ENCODE results near the gene CCSAP. TPM values are rescaled to one million over a fixed set of nuclear protein-coding genes. Genes with fewer than 3 reads are reported as not detected.
A peak's percentile ranks its signal among the peaks of the same experiment; 100 is the strongest.

CCSAP gene
- total and polyA plus RNA-seq, 2 of the 13 experiments (the other 11 are each of a cell fraction or from before 2014, with no cell fraction given): 3.7 to 9.0 TPM

GRCh38 chr1:229273507-229274232, 69.2 kb downstream of the CCSAP start (continued):
- peak; percentile 89 for TF ChIP-seq ARID5B (CRISPR knock-in tag; IDR thresholded peaks at IDR 0.05)
- peak; percentile 25; the same call in 1 of the 2 replicates for TF ChIP-seq KDM5A (IDR thresholded peaks at IDR 0.05; ENCODE audit: borderline replicate concordance, low read length)
- TF ChIP-seq ZNF790 (CRISPR knock-in tag; IDR thresholded peaks at IDR 0.05; ENCODE audit: borderline replicate concordance): no peak
- TF ChIP-seq ZSCAN12 (CRISPR knock-in tag; IDR thresholded peaks at IDR 0.05): no peak
- TF ChIP-seq ARNT2 (CRISPR knock-in tag; IDR thresholded peaks at IDR 0.05; ENCODE audit: low read depth): 0 out of 2 replicates have a peak, but pooled peaks have one; percentile 37
- TF ChIP-seq ZFYVE20 (CRISPR knock-in tag; IDR thresholded peaks at IDR 0.05; ENCODE audit: borderline replicate concordance, low read depth): no peak
- peak; percentile 61; the same call in 1 of the 2 replicates for TF ChIP-seq ZNF12 (CRISPR knock-in tag; IDR thresholded peaks at IDR 0.05)
- no peak for TF ChIP-seq ZNF121 (CRISPR knock-in tag; IDR thresholded peaks at IDR 0.05)
- TF ChIP-seq ZNF205 (CRISPR knock-in tag; IDR thresholded peaks at IDR 0.05): peak; percentile 49; the same call in 1 of the 2 replicates
- no peak for TF ChIP-seq HNRNPLL (IDR thresholded peaks at IDR 0.05; ENCODE audit: low read depth, low read length, poor library complexity, severe bottlenecking)
- TF ChIP-seq HMG20B (CRISPR knock-in tag; conservative IDR thresholded peaks at IDR 0.05): peak; percentile 65; the same call in 1 of the 2 replicates
- peak; percentile 67; the same call in 1 of the 2 replicates for TF ChIP-seq ZNF749 (CRISPR knock-in tag; IDR thresholded peaks at IDR 0.05; ENCODE audit: borderline replicate concordance)
- TF ChIP-seq ZNF263 (CRISPR knock-in tag; IDR thresholded peaks at IDR 0.05): peak; percentile 63
- TF ChIP-seq AHR (CRISPR knock-in tag; IDR thresholded peaks at IDR 0.05): no peak; the same call in 1 of the 2 replicates
- TF ChIP-seq CHD2 (IDR thresholded peaks at IDR 0.05; ENCODE audit: low read depth, low read length): no peak
- peak; percentile 37 for TF ChIP-seq SKI (IDR thresholded peaks at IDR 0.05; ENCODE audit: partially characterized antibody)
- no peak for TF ChIP-seq ZNF337 (CRISPR knock-in tag; IDR thresholded peaks at IDR 0.05; ENCODE audit: borderline replicate concordance, low read depth)
- TF ChIP-seq, protein P1, sequence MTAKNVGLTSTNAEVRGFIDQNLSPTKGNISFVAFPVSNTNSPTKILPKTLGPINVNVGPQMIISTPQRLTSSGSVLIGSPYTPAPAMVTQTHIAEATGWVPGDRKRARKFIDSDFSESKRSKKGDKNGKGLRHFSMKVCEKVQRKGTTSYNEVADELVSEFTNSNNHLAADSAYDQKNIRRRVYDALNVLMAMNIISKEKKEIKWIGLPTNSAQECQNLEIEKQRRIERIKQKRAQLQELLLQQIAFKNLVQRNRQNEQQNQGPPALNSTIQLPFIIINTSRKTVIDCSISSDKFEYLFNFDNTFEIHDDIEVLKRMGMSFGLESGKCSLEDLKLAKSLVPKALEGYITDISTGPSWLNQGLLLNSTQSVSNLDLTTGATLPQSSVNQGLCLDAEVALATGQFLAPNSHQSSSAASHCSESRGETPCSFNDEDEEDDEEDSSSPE (CRISPR knock-in tag; IDR thresholded peaks at IDR 0.05): no peak
- peak; percentile 40 for TF ChIP-seq YY1 (IDR thresholded peaks at IDR 0.05; ENCODE audit: insufficient read depth, insufficient replicate concordance, low read depth, low read length)
- 0 out of 2 replicates have a peak, but pooled peaks have one; percentile 37 for TF ChIP-seq SIX4 (CRISPR knock-in tag; IDR thresholded peaks at IDR 0.05)
- TF ChIP-seq ARID3A (IDR thresholded peaks at IDR 0.05; ENCODE audit: low read depth, low read length): no peak
- no peak for TF ChIP-seq ZNF607 (CRISPR knock-in tag; IDR thresholded peaks at IDR 0.05; ENCODE audit: borderline replicate concordance)
